ENCODE results near the gene ETV6.
A peak's percentile ranks its signal among the peaks of the same experiment; 100 is the strongest.

ETV6 gene

GRCh38 chr12:11834104-11834812 lies 184.8 kb downstream of the ETV6 start:
- H3K27ac ChIP-seq: peak overlapping the region; percentile 49
- peaks cover 15% of the 10 kb centered on the region for H3K36me3 ChIP-seq
- TF ChIP-seq CTCF (IDR thresholded peaks at IDR 0.05): no peak
- no peaks in the 10 kb centered on the region for H3K27me3 ChIP-seq
- H3K4me1 ChIP-seq (ENCODE audit: control insufficient read depth in 1 of 2, insufficient read depth in 1 of 2, low read depth in 1 of 2, low read length in 1 of 2): peaks cover 49 to 50% of the 10 kb centered on the region in 2 experiments
- H3K4me3 ChIP-seq (ENCODE audit: low read depth in 1 of 2, low read length in 1 of 2): no peak overlapping the region
- H3K9me3 ChIP-seq: no peaks in the 10 kb centered on the region

- Histone ChIP-seq H3K4me3 (ENCODE audit: low read depth in 1 of 2, low read length in 1 of 2) (no peak overlapping the region), H3K9me3 (no peaks in the 10 kb centered on the region), H3K36me3 (peaks cover 8% of the 10 kb centered on the region), H3K27me3 (no peaks in the 10 kb centered on the region), H3K4me1 (ENCODE audit: control insufficient read depth in 1 of 2, insufficient read depth in 1 of 2, low read depth in 1 of 2, low read length in 1 of 2) (peaks cover 56 to 57% of the 10 kb centered on the region in 2 experiments), H3K27ac (peak overlapping the region; percentile 49)
- no peak for TF ChIP-seq CTCF (IDR thresholded peaks at IDR 0.05)
Observed at GRCh38 chr12:11834931-11835330, 185.5 kb downstream of the ETV6 start.

DNA sequence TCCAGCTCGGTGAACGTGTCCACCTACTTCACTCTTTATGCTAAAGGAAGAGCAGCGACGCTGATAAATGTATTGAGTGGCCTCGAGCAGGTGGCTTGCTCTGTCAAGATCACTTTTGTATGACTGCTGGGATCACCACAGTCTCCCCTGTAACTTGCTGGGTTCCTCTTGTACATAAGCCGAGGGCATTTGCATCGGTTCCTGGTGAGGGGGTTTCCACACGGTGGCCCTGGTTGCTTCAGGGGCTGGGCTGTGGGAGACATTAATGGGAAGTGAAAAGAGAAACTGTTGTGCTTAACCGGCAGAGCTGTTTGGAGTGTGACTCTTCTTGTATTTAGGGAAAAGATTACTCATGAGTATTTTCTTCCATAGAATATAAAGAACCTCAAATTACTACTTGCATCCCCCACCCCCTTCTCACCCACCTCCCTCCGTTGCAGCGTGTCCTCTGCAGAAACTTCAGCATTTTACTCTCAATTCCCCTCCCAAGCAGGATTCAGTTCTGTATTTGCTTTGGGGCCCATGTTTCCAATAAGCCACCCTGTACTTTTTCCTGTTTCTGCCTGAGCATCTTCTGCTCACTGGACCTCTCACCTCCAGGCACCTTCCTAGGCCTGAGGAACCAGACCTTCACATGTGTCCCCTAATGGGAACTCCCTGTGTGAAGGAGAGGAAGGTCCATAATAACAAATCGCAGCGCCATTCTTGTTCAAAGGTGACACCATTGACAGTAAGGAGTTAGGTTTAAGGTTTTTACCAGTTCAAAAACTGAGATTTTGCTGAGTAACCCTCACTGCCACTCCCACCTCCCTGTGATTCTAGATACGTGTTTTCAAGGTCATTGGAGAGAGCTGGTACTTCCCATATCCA lies 187.0 kb downstream of the ETV6 start:
- no peaks in the 10 kb centered on the region for H3K9me3 ChIP-seq
- no peak for TF ChIP-seq CTCF (IDR thresholded peaks at IDR 0.05)
- H3K4me3 ChIP-seq (ENCODE audit: low read depth in 1 of 2, low read length in 1 of 2): peak overlapping the region in 1 of 2 experiments; percentile 27
- H3K4me1 ChIP-seq (ENCODE audit: control insufficient read depth in 1 of 2, insufficient read depth in 1 of 2, low read depth in 1 of 2, low read length in 1 of 2): peaks cover 62 to 71% of the 10 kb centered on the region in 2 experiments
- peak overlapping the region; percentile 76 for H3K27ac ChIP-seq
- H3K36me3 ChIP-seq: peaks cover 13% of the 10 kb centered on the region
- no peaks in the 10 kb centered on the region for H3K27me3 ChIP-seq

DNA sequence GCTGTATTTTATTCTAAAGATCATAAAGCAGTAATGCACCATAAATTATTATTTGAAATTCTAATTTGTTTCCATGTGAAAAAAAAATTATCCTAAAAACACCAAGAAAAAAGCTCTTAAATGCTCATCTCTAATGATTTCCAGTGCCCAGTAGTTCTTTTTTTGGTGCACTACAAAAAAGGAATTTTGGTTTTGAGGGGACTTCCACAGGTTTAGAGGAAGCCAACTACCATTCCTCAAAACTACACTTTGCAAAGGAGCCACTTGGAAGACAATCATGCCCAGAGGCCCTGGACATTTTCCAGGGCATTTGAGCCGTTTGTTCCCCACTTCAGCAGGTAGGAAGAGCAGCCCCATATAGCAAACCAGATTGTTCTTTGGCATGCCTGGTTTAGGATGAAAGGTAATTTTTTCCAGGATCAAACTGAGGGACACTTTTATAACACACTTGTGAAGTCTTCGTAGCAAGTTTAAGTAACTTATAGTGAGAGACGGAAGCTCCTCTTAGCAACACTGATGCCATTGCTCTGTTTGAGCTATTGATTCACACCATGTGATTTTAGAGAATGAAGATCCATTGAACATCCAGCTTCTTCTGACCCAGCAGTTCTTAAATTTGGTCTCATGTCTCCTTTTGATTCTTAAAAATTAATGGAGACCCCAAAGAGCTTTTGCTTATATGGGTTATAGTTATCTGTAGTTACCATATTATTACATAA lies 187.9 kb downstream of the ETV6 start:
- Histone ChIP-seq H3K9me3 (no peaks in the 10 kb centered on the region), H3K36me3 (peaks cover 18% of the 10 kb centered on the region), H3K4me3 (ENCODE audit: low read depth in 1 of 2, low read length in 1 of 2) (no peak overlapping the region), H3K27ac (peak overlapping the region; percentile 76), H3K4me1 (ENCODE audit: control insufficient read depth in 1 of 2, insufficient read depth in 1 of 2, low read depth in 1 of 2, low read length in 1 of 2) (peaks cover 62 to 71% of the 10 kb centered on the region in 2 experiments), H3K27me3 (no peaks in the 10 kb centered on the region)
- TF ChIP-seq CTCF (IDR thresholded peaks at IDR 0.05): no peak

GRCh38 chr12:11838403-11838802 lies 188.9 kb downstream of the ETV6 start:
- Histone ChIP-seq H3K36me3 (peaks cover 28% of the 10 kb centered on the region), H3K27me3 (no peaks in the 10 kb centered on the region), H3K4me3 (ENCODE audit: low read depth in 1 of 2, low read length in 1 of 2) (no peak overlapping the region), H3K9me3 (no peaks in the 10 kb centered on the region), H3K4me1 (ENCODE audit: control insufficient read depth in 1 of 2, insufficient read depth in 1 of 2, low read depth in 1 of 2, low read length in 1 of 2) (peaks cover 62 to 71% of the 10 kb centered on the region in 2 experiments), H3K27ac (peak overlapping the region; percentile 75)
- TF ChIP-seq CTCF (IDR thresholded peaks at IDR 0.05): no peak
